Measurements from ENCODE around the gene PTH2R. TPM values are rescaled to one million over a fixed set of nuclear protein-coding genes. Genes with fewer than 3 reads are reported as not detected.
"Not testable (repeated sequence)": the region's sequence is repeated elsewhere in the genome, so short reads cannot be mapped to it uniquely, and the experiment has no call there.

Gene PTH2R
- total RNA-seq, 1 experiment from 2014 or later = not detected

DNA sequence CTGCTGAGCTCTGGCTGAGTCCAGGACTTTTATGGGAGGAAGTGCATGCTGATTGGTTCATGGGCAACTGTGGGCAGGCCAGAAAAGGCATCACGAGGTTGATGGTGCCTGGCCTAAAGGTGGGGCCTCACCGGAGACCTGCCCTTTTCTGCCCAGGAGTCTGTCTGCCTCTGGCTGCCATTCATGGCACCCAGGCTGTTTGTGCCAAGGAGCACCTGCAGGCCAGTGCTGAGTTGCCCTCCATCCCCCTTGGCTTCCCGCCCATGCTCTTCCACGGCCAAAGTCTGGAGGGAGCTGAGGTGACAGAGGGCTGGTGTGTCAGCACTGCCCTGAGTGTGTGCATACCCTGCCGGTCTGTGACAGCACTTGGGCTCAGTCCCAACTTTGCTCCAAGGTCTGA is 123.2 kb downstream of the PTH2R start:
- no peaks in the 10 kb centered on the region for H4K20me1 ChIP-seq (ENCODE audit: insufficient read depth)
- H3K27ac ChIP-seq = no peak overlapping the region
- no peaks in the 10 kb centered on the region for H3K79me2 ChIP-seq (ENCODE audit: low read depth)
- DNase-seq = no peak
- H3F3A ChIP-seq (ENCODE audit: insufficient read depth, low read depth) = no peaks in the 10 kb centered on the region
- no peak overlapping the region for H3K4me2 ChIP-seq
- intact Hi-C loops (cut with micrococcal nuclease; ENCODE audit: unreplicated experiment) = no loop called here
- H3K27me3 ChIP-seq (ENCODE audit: insufficient read depth, low read depth) = no peaks in the 10 kb centered on the region
- H3K9me3 ChIP-seq (ENCODE audit: insufficient read depth, low read depth) = no peaks in the 10 kb centered on the region
- no TSS peak for BruUV-seq (replicated peaks)
- H3K9me2 ChIP-seq (ENCODE audit: insufficient read depth) = no peaks in the 10 kb centered on the region
- ChIA-PET CTCF (no interaction called here), POLR2A (ENCODE audit: unreplicated experiment) (no interaction called here)
- H3K4me3 ChIP-seq = no peak overlapping the region
- H2AFZ ChIP-seq = no peak overlapping the region
- H3K4me1 ChIP-seq (replicated peaks; ENCODE audit: insufficient read depth) = no peaks in the 10 kb centered on the region
- H3K36me3 ChIP-seq (ENCODE audit: low read depth) = no peaks in the 10 kb centered on the region
- TF ChIP-seq EZH2 (IDR thresholded peaks at IDR 0.05; ENCODE audit: low read depth) = no peak
- TF ChIP-seq CTCF (conservative IDR thresholded peaks at IDR 0.05) = no peak

GRCh38 chr2:208531361-208531760 is 124.8 kb downstream of the PTH2R start:
- Histone ChIP-seq H3K4me2 (no peak overlapping the region), H2AFZ (no peak overlapping the region), H3K9me2 (ENCODE audit: insufficient read depth) (no peaks in the 10 kb centered on the region), H3K36me3 (ENCODE audit: low read depth) (no peaks in the 10 kb centered on the region), H3K9me3 (ENCODE audit: insufficient read depth, low read depth) (no peaks in the 10 kb centered on the region), H4K20me1 (ENCODE audit: insufficient read depth) (no peaks in the 10 kb centered on the region), H3K27me3 (ENCODE audit: insufficient read depth, low read depth) (no peaks in the 10 kb centered on the region), H3F3A (ENCODE audit: insufficient read depth, low read depth) (no peaks in the 10 kb centered on the region), H3K4me3 (no peak overlapping the region), H3K4me1 (replicated peaks; ENCODE audit: insufficient read depth) (no peaks in the 10 kb centered on the region), H3K27ac (no peak overlapping the region), H3K79me2 (ENCODE audit: low read depth) (no peaks in the 10 kb centered on the region)
- TF ChIP-seq EZH2 (IDR thresholded peaks at IDR 0.05; ENCODE audit: low read depth) (no peak), CTCF (conservative IDR thresholded peaks at IDR 0.05) (no peak)
- no TSS peak for BruUV-seq (replicated peaks)
- ChIA-PET POLR2A (ENCODE audit: unreplicated experiment) (no interaction called here), CTCF (no interaction called here)
- no peak for DNase-seq
- intact Hi-C loops (cut with micrococcal nuclease; ENCODE audit: unreplicated experiment) = no loop called here

DNA sequence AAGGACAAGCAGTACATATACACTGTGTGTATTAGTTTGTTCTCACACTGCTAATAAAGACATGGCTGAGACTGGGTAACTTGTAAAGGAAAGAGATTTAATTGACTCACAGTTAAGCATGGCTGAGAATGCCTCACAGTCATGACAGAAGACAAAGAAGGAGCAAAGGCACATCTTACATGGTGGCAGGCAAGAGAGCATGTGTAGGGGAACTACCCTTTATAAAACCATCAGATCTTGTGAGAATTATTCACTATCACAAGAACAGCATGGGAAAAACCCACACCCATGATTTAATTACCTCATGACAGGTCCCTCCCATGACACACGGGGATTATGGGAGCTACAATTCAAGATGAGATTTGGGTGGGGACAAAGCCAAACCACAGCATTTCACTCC is 129.0 kb downstream of the PTH2R start:
- H3K79me2 ChIP-seq (ENCODE audit: low read depth); BruUV-seq (replicated peaks); DNase-seq; H3K9me3 ChIP-seq (ENCODE audit: insufficient read depth, low read depth); CTCF ChIA-PET; POLR2A ChIA-PET (ENCODE audit: unreplicated experiment); intact Hi-C loops (cut with micrococcal nuclease; ENCODE audit: unreplicated experiment); H2AFZ ChIP-seq; H3F3A ChIP-seq (ENCODE audit: insufficient read depth, low read depth); H3K4me3 ChIP-seq; H3K9me2 ChIP-seq (ENCODE audit: insufficient read depth); H3K4me1 ChIP-seq (replicated peaks; ENCODE audit: insufficient read depth); H3K36me3 ChIP-seq (ENCODE audit: low read depth); H4K20me1 ChIP-seq (ENCODE audit: insufficient read depth); H3K27ac ChIP-seq; H3K27me3 ChIP-seq (ENCODE audit: insufficient read depth, low read depth); H3K4me2 ChIP-seq: not testable (repeated sequence)

- ChIA-PET CTCF (no interaction called here), POLR2A (ENCODE audit: unreplicated experiment) (no interaction called here)
- Histone ChIP-seq H3K27ac (no peak overlapping the region), H3K36me3 (ENCODE audit: low read depth) (no peaks in the 10 kb centered on the region), H3K27me3 (ENCODE audit: insufficient read depth, low read depth) (no peaks in the 10 kb centered on the region), H3K4me1 (replicated peaks; ENCODE audit: insufficient read depth) (no peaks in the 10 kb centered on the region), H3K9me3 (ENCODE audit: insufficient read depth, low read depth) (no peaks in the 10 kb centered on the region), H3K4me3 (no peak overlapping the region), H3K9me2 (ENCODE audit: insufficient read depth) (no peaks in the 10 kb centered on the region), H3K4me2 (no peak overlapping the region), H4K20me1 (ENCODE audit: insufficient read depth) (no peaks in the 10 kb centered on the region), H3F3A (ENCODE audit: insufficient read depth, low read depth) (no peaks in the 10 kb centered on the region), H2AFZ (no peak overlapping the region), H3K79me2 (ENCODE audit: low read depth) (no peaks in the 10 kb centered on the region)
- intact Hi-C loops (cut with micrococcal nuclease; ENCODE audit: unreplicated experiment) = no loop called here
- BruUV-seq (replicated peaks) = no TSS peak
- no peak for DNase-seq
- no peak for TF ChIP-seq EZH2 (IDR thresholded peaks at IDR 0.05; ENCODE audit: low read depth)
- no peak for TF ChIP-seq CTCF (conservative IDR thresholded peaks at IDR 0.05)
These were observed 134.9 kb downstream of the PTH2R start for GRCh38 chr2:208541461-208541988.

Measured in PC-9 (cell line).